H9 (cell line): ENCODE data around the gene BTN3A1. TPM values are rescaled to one million over a fixed set of nuclear protein-coding genes. Genes with fewer than 3 reads are reported as not detected.

ENCODE experiments used
- DNase-seq: peaks from one replicate; pipeline ENCODE4 v3.0.0-alpha.2; 2017
- H2AFZ ChIP-seq: one replicate; pipeline ENCODE4 v1.6.1; 2013; ENCODE audit warnings: mild to moderate bottlenecking, low read length, control low read depth, moderate library complexity
- H2AK5ac ChIP-seq: 2 replicates; pipeline ENCODE4 v1.6.1; 2013; ENCODE audit warnings: low read length, control low read depth, mixed read lengths; ENCODE audit not compliant: insufficient read length
- H2BK120ac ChIP-seq: one replicate; pipeline ENCODE4 v1.6.1; 2013; ENCODE audit warnings: low read depth, mild to moderate bottlenecking, low read length, control low read depth, inconsistent platforms; ENCODE audit not compliant: poor library complexity, severe bottlenecking
- H2BK12ac ChIP-seq: 2 replicates; pipeline ENCODE4 v1.6.1; 2013; ENCODE audit warnings: low read length, control low read depth, mixed read lengths, low read depth; ENCODE audit not compliant: insufficient read length
- H2BK15ac ChIP-seq: 2 replicates; pipeline ENCODE4 v1.6.1; 2013; ENCODE audit warnings: low read depth, low read length, control low read depth
- H2BK20ac ChIP-seq: one replicate; pipeline ENCODE4 v1.6.1; 2013; ENCODE audit warnings: low read depth, mild to moderate bottlenecking, low read length, control low read depth, inconsistent platforms; ENCODE audit not compliant: poor library complexity, severe bottlenecking
- H2BK5ac ChIP-seq: 2 replicates; pipeline ENCODE4 v1.6.1; 2013; ENCODE audit warnings: low read length, control low read depth, mixed read lengths; ENCODE audit not compliant: insufficient read length
- H3K14ac ChIP-seq: 2 replicates; pipeline ENCODE4 v1.6.1; 2013; ENCODE audit warnings: low read length, control low read depth; ENCODE audit not compliant: insufficient read depth
- H3K18ac ChIP-seq: 2 replicates; pipeline ENCODE4 v1.6.1; 2013; ENCODE audit warnings: low read depth, mild to moderate bottlenecking, mixed read lengths, low read length, control low read depth; ENCODE audit not compliant: insufficient read length
- H3K23ac ChIP-seq: 2 replicates; pipeline ENCODE4 v1.6.1; 2013; ENCODE audit warnings: low read length, control low read depth, mixed read lengths, low read depth; ENCODE audit not compliant: insufficient read length
- H3K23me2 ChIP-seq: 2 replicates; pipeline ENCODE4 v1.6.1; 2013; ENCODE audit warnings: low read depth, mild to moderate bottlenecking, mixed read lengths, low read length, control low read depth; ENCODE audit not compliant: insufficient read length, poor library complexity, severe bottlenecking
- H3K27ac ChIP-seq: 2 replicates; pipeline ENCODE4 v1.5.1; 2013; ENCODE audit warnings: low read length, control low read depth, mixed read lengths, low read depth; ENCODE audit not compliant: insufficient read length
- H3K27me3 ChIP-seq: 2 replicates; pipeline ENCODE4 v1.6.1; 2013; ENCODE audit warnings: low read length, control low read depth, inconsistent platforms; ENCODE audit not compliant: insufficient read depth
- H3K4ac ChIP-seq: 2 replicates; pipeline ENCODE4 v1.6.1; 2013; ENCODE audit warnings: low read depth, mild to moderate bottlenecking, control low read depth, inconsistent platforms, low read length, moderate library complexity
- H3K4me1 ChIP-seq: 2 replicates; pipeline ENCODE4 v1.6.1; 2013; ENCODE audit warnings: low read length, control low read depth, inconsistent platforms; ENCODE audit not compliant: insufficient read depth
- H3K4me2 ChIP-seq: 2 replicates; pipeline ENCODE4 v1.6.1; 2013; ENCODE audit warnings: low read length, control low read depth, mixed read lengths; ENCODE audit not compliant: insufficient read length, insufficient read depth
- H3K56ac ChIP-seq: 2 replicates; pipeline ENCODE4 v1.6.1; 2013; ENCODE audit warnings: low read depth, mild to moderate bottlenecking, mixed read lengths, low read length, control low read depth; ENCODE audit not compliant: insufficient read length
- H3K79me1 ChIP-seq: 2 replicates; pipeline ENCODE4 v1.6.1; 2013; ENCODE audit warnings: low read depth, mild to moderate bottlenecking, moderate library complexity, low read length, control low read depth, inconsistent platforms; ENCODE audit not compliant: insufficient read depth, poor library complexity, severe bottlenecking
- H3K79me2 ChIP-seq: 2 replicates; pipeline ENCODE4 v1.6.1; 2013; ENCODE audit warnings: low read length, control low read depth, inconsistent platforms; ENCODE audit not compliant: insufficient read depth
- H3K9ac ChIP-seq: 2 replicates; pipeline ENCODE4 v1.6.1; 2013; ENCODE audit warnings: low read length, control low read depth, mixed read lengths; ENCODE audit not compliant: insufficient read length; ENCODE audit errors: extremely low read depth
- H3K9me3 ChIP-seq: one replicate; pipeline ENCODE4 v1.6.1; 2013; ENCODE audit warnings: low read depth, low read length, inconsistent platforms; ENCODE audit not compliant: control insufficient read depth
- H3T11ph ChIP-seq: one replicate; pipeline ENCODE4 v1.6.1; 2013; ENCODE audit warnings: mild to moderate bottlenecking, low read length, control low read depth, inconsistent platforms
- H4K20me1 ChIP-seq: one replicate; pipeline ENCODE4 v1.6.1; 2013; ENCODE audit not compliant: control insufficient read depth, insufficient read length, insufficient read depth
- H4K5ac ChIP-seq: 2 replicates; pipeline ENCODE4 v1.6.1; 2013; ENCODE audit warnings: low read depth, mild to moderate bottlenecking, mixed read lengths, low read length, control low read depth; ENCODE audit not compliant: insufficient read length
- H4K8ac ChIP-seq: replicated peaks from 2 replicates; pipeline ENCODE4 v1.6.1; 2013; ENCODE audit warnings: low read length, control low read depth, mixed read lengths, low read depth; ENCODE audit not compliant: insufficient read length
- H4K91ac ChIP-seq: 2 replicates; pipeline ENCODE4 v1.6.1; 2013; ENCODE audit warnings: low read depth, mild to moderate bottlenecking, moderate library complexity, mixed read lengths, low read length, control low read depth; ENCODE audit not compliant: insufficient read length
- H3K27ac Mint-ChIP-seq, 3 experiments: 2 replicates in 2 of 3; 3 replicates in 1 of 3; pipeline ENCODE4 v1.8.0; 2020 to 2021; ENCODE audit warnings: mixed read lengths in 3 of 3, mild to moderate bottlenecking in 1 of 3, moderate library complexity in 1 of 3
- H3K27me3 Mint-ChIP-seq: 2 replicates; pipeline ENCODE4 v1.8.0; 2021; ENCODE audit warnings: low read depth, mild to moderate bottlenecking, moderate library complexity, mixed read lengths
- H3K36me3 Mint-ChIP-seq, 3 experiments: 2 replicates in 2 of 3; 3 replicates in 1 of 3; pipeline ENCODE4 v1.8.0; 2020 to 2021; ENCODE audit warnings: low read depth in 3 of 3, mixed read lengths in 3 of 3; ENCODE audit not compliant: insufficient read depth in 1 of 3
- H3K4me1 Mint-ChIP-seq, 2 experiments: 2 replicates each; pipeline ENCODE4 v1.8.0; 2020; ENCODE audit warnings: mixed read lengths in 2 of 2
- H3K4me3 Mint-ChIP-seq, 2 experiments: 2 replicates in 1 of 2; 3 replicates in 1 of 2; pipeline ENCODE4 v1.8.0; 2020 to 2021; ENCODE audit warnings: mild to moderate bottlenecking in 2 of 2, mixed read lengths in 2 of 2, moderate library complexity in 1 of 2
- H3K9me3 Mint-ChIP-seq, 2 experiments: 2 replicates in 1 of 2; 3 replicates in 1 of 2; pipeline ENCODE4 v1.8.0; 2020; ENCODE audit warnings: mild to moderate bottlenecking in 2 of 2, mixed read lengths in 2 of 2, moderate library complexity in 1 of 2
- whole genome bisulfite sequencing: extraction: QIAGEN DNeasy Blood & Tissue Kit; methylation state at CpG from one replicate; pipeline ENCODE4 v1.1.7; 2013; ENCODE audit warnings: missing lambda C conversion rate, low lambda C conversion rate, mixed read lengths; ENCODE audit not compliant: insufficient read length; ENCODE audit errors: extremely low coverage; 5-methylcytosine and 5-hydroxymethylcytosine counted together
- long read RNA-seq: library from polyadenylated mRNA; unstranded; transcript quantifications from one replicate; pipeline ENCODE4 v2.0.0, GENCODE V29; 2020
- total RNA-seq: library from RNA; stranded (reverse); gene quantifications from 2 replicates; pipeline ENCODE4 v1.2.1, GENCODE V29; 2021
- TF ChIP-seq, protein P1 (sequence below): fragments of 200-600 bp; sonication (generic); conservative IDR thresholded peaks from 3 replicates; pipeline ENCODE4 v1.8.0; 2021; ENCODE audit warnings: antibody characterized with exemption, mild to moderate bottlenecking

Gene BTN3A1
- 2.5 and 3.1 TPM in 2 replicates for total RNA-seq
- long read RNA-seq, partial matches to known transcripts, result 0 of 11 reads
- long read RNA-seq, other reads (novel, unspliced or antisense), result 11 of 11 reads

- H2AFZ ChIP-seq, result peak within 1 kb of the TSS; percentile 100
- H2BK15ac ChIP-seq, result no peak within 1 kb of the TSS
- H3K27me3 ChIP-seq, result no peaks in the 10 kb centered on the region; the same call in 1 of the 2 replicates
- no peak within 1 kb of the TSS for H2AK5ac ChIP-seq
- no peaks in the 10 kb centered on the region for H3K79me2 ChIP-seq
- no peaks in the 10 kb centered on the region for H3K4me1 ChIP-seq
- Mint-ChIP-seq H3K27me3 (no peaks in the 10 kb centered on the region), H3K4me3 (peak within 1 kb of the TSS; percentile 81 to 82), H3K36me3 (no peaks in the 10 kb centered on the region), H3K4me1 (peaks cover 18 to 25% of the 10 kb centered on the region in 2 experiments), H3K9me3 (no peaks in the 10 kb centered on the region; a peak in 1 of 5 replicates), H3K27ac (peak within 1 kb of the TSS; percentile 33 to 95 (median 64); a peak in 5 of 7 replicates)
- H2BK5ac ChIP-seq, result no peak within 1 kb of the TSS
- peak within 1 kb of the TSS; percentile 84 for H3K18ac ChIP-seq
- H2BK20ac ChIP-seq, result no peak within 1 kb of the TSS
- no peaks in the 10 kb centered on the region for H4K20me1 ChIP-seq
- H3K79me1 ChIP-seq, result no peaks in the 10 kb centered on the region
- H3K27ac ChIP-seq, result no peak within 1 kb of the TSS
- no peak within 1 kb of the TSS for H3K4ac ChIP-seq
- H4K5ac ChIP-seq, result no peak within 1 kb of the TSS
- peak within 1 kb of the TSS; percentile 90 for H3T11ph ChIP-seq
- H3K56ac ChIP-seq, result no peak within 1 kb of the TSS
- no peaks in the 10 kb centered on the region for H3K9me3 ChIP-seq
- no peak within 1 kb of the TSS for H4K8ac ChIP-seq
- peak within 1 kb of the TSS; percentile 59 for H3K4me2 ChIP-seq
- H4K91ac ChIP-seq, result no peak within 1 kb of the TSS
- peak within 1 kb of the TSS; percentile 83; the same call in 1 of the 2 replicates for H3K14ac ChIP-seq
- H2BK120ac ChIP-seq, result no peak within 1 kb of the TSS
- H3K23ac ChIP-seq, result no peak within 1 kb of the TSS
- peaks cover 3% of the 10 kb centered on the region for H3K23me2 ChIP-seq
- no CpG with 5 or more reads among the region's 9 CpGs for WGBS
- TF ChIP-seq, protein P1, sequence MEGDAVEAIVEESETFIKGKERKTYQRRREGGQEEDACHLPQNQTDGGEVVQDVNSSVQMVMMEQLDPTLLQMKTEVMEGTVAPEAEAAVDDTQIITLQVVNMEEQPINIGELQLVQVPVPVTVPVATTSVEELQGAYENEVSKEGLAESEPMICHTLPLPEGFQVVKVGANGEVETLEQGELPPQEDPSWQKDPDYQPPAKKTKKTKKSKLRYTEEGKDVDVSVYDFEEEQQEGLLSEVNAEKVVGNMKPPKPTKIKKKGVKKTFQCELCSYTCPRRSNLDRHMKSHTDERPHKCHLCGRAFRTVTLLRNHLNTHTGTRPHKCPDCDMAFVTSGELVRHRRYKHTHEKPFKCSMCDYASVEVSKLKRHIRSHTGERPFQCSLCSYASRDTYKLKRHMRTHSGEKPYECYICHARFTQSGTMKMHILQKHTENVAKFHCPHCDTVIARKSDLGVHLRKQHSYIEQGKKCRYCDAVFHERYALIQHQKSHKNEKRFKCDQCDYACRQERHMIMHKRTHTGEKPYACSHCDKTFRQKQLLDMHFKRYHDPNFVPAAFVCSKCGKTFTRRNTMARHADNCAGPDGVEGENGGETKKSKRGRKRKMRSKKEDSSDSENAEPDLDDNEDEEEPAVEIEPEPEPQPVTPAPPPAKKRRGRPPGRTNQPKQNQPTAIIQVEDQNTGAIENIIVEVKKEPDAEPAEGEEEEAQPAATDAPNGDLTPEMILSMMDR, result no peak
- H2BK12ac ChIP-seq, result no peak within 1 kb of the TSS
- H3K9ac ChIP-seq, result peak within 1 kb of the TSS; percentile 69
- peak; percentile 44 for DNase-seq
Observed at GRCh38 chr6:26401987-26402658, at the start of gene BTN3A1. TSS of gene BTN3A1 (plus strand) at chr6:26402275. CDS start at chr6:26405564, 3,289 bp downstream.
